ENCODE data around the gene NPHP4.

DNA sequence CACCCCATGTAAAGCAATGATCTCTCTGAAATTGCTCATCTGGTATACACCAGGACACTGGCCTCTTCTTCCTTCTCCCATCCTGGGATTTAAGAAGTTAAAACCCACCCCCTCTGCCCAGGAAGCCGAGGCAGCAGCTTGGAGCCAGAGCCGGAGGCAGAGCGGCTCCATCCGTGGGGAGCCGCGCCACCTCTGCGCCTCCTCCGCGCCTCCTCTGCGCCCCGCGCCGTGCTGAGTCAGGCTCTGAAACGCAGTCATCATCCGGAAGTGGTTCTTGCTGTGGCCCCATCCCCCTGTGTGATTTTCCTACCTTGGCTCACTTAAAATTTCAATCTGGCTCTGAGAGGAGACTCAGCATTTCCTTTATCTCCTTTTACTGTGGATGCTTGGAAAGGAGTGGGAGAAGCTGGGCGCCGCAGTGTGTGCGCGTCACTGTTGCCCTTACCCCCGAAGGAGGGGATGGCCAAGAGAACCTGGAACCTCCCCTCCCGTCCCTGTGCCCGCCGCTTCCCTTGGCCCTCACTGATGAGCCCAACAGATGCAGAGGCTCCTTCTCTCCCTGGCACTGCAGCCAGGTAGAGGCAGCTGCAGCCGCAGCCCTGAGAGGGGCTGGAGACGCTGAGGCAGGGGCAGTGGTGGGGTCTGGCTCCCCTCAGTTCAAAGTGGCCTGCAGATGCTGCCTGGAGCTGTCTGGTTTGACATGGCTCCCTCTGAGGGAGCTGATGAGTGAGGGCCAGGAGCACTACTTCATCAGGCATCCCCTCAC is 15.3 kb upstream of the NPHP4 start:
- TF ChIP-seq, protein P1, sequence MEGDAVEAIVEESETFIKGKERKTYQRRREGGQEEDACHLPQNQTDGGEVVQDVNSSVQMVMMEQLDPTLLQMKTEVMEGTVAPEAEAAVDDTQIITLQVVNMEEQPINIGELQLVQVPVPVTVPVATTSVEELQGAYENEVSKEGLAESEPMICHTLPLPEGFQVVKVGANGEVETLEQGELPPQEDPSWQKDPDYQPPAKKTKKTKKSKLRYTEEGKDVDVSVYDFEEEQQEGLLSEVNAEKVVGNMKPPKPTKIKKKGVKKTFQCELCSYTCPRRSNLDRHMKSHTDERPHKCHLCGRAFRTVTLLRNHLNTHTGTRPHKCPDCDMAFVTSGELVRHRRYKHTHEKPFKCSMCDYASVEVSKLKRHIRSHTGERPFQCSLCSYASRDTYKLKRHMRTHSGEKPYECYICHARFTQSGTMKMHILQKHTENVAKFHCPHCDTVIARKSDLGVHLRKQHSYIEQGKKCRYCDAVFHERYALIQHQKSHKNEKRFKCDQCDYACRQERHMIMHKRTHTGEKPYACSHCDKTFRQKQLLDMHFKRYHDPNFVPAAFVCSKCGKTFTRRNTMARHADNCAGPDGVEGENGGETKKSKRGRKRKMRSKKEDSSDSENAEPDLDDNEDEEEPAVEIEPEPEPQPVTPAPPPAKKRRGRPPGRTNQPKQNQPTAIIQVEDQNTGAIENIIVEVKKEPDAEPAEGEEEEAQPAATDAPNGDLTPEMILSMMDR (IDR thresholded peaks at IDR 0.05), result no peak
- TF ChIP-seq POLR2A (IDR thresholded peaks at IDR 0.05; ENCODE audit: low read length) (no peak), EP300 (IDR thresholded peaks at IDR 0.05) (no peak), MAFK (IDR thresholded peaks at IDR 0.05; ENCODE audit: partially characterized antibody) (no peak), MYC (IDR thresholded peaks at IDR 0.05; ENCODE audit: borderline replicate concordance, low read length) (no peak), HEYL (CRISPR knock-in tag; IDR thresholded peaks at IDR 0.05) (no peak), JUN (IDR thresholded peaks at IDR 0.05) (no peak), SREBF2 (IDR thresholded peaks at IDR 0.05) (no peak), RAD21 (conservative IDR thresholded peaks at IDR 0.05 in 1 of 2, IDR thresholded peaks at IDR 0.05 in 1 of 2) (no peak)
- TF ChIP-seq, protein P2, sequence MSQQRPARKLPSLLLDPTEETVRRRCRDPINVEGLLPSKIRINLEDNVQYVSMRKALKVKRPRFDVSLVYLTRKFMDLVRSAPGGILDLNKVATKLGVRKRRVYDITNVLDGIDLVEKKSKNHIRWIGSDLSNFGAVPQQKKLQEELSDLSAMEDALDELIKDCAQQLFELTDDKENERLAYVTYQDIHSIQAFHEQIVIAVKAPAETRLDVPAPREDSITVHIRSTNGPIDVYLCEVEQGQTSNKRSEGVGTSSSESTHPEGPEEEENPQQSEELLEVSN (IDR thresholded peaks at IDR 0.05; ENCODE audit: borderline replicate concordance, low read depth), result no peak
